ENCODE measurements around the gene KCNMB4. TPM values are rescaled to one million over a fixed set of nuclear protein-coding genes. Genes with fewer than 3 reads are reported as not detected.

Gene KCNMB4
- total and polyA plus RNA-seq, 4 donors = 0.46 to 1.3 (median 0.65) TPM

DNA sequence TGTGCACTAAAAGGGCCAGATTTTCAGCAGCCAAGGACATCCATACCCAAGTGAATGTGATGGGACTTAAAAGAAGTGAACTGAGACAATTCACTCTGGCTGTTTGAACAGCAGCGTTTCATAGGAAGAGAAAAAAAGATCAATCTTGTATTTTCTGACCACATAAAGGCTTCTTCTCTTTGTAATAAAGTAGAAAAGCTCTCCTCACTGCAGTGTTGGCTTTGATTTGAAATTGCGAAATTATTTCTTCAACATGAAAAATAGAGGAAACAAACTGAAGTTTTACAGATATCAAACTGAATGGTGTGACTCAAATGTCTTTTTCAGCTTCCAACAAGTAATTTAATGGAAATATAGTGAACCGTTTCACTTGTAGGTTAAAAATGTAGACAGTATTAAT is 11.3 kb upstream of the KCNMB4 start (continued):
- TF ChIP-seq FOXA1 (IDR thresholded peaks at IDR 0.05) (no peak), RAD21 (IDR thresholded peaks at IDR 0.05) (no peak), HNF4G (IDR thresholded peaks at IDR 0.05) (no peak), YY1 (IDR thresholded peaks at IDR 0.05) (no peak)
- TF ChIP-seq, protein P1, sequence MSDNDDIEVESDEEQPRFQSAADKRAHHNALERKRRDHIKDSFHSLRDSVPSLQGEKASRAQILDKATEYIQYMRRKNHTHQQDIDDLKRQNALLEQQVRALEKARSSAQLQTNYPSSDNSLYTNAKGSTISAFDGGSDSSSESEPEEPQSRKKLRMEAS (IDR thresholded peaks at IDR 0.05) = no peak

- no peak for DNase-seq (ENCODE audit: low spot score)
- H3K4me3 ChIP-seq (ENCODE audit: low read depth in 1 of 3, low read length in 3 of 3) = no peak overlapping the region
- 97% methylated on average over 4 of the region's 4 CpGs for WGBS
- TF ChIP-seq FOXA2 (IDR thresholded peaks at IDR 0.05) (no peak), EGR1 (IDR thresholded peaks at IDR 0.05; ENCODE audit: low read depth in 2 of 2) (no peak), TAF1 (conservative IDR thresholded peaks at IDR 0.05) (no peak), GABPA (IDR thresholded peaks at IDR 0.05 in 1 of 2, conservative IDR thresholded peaks at IDR 0.05 in 1 of 2) (no peak), ATF3 (IDR thresholded peaks at IDR 0.05) (no peak), RXRA (IDR thresholded peaks at IDR 0.05) (no peak), RAD21 (IDR thresholded peaks at IDR 0.05) (no peak), HNF4A (conservative IDR thresholded peaks at IDR 0.05) (no peak), HNF4G (IDR thresholded peaks at IDR 0.05) (no peak), SP1 (IDR thresholded peaks at IDR 0.05) (no peak), NR2F2 (IDR thresholded peaks at IDR 0.05) (no peak), JUND (IDR thresholded peaks at IDR 0.05) (no peak), YY1 (IDR thresholded peaks at IDR 0.05) (no peak), FOXA1 (IDR thresholded peaks at IDR 0.05) (no peak), REST (IDR thresholded peaks at IDR 0.05) (no peak)
- TF ChIP-seq, protein P2, sequence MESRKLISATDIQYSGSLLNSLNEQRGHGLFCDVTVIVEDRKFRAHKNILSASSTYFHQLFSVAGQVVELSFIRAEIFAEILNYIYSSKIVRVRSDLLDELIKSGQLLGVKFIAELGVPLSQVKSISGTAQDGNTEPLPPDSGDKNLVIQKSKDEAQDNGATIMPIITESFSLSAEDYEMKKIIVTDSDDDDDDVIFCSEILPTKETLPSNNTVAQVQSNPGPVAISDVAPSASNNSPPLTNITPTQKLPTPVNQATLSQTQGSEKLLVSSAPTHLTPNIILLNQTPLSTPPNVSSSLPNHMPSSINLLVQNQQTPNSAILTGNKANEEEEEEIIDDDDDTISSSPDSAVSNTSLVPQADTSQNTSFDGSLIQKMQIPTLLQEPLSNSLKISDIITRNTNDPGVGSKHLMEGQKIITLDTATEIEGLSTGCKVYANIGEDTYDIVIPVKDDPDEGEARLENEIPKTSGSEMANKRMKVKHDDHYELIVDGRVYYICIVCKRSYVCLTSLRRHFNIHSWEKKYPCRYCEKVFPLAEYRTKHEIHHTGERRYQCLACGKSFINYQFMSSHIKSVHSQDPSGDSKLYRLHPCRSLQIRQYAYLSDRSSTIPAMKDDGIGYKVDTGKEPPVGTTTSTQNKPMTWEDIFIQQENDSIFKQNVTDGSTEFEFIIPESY (IDR thresholded peaks at IDR 0.05) = no peak
- TF ChIP-seq, protein P1 (IDR thresholded peaks at IDR 0.05) = no peak
- TF ChIP-seq, protein P3, sequence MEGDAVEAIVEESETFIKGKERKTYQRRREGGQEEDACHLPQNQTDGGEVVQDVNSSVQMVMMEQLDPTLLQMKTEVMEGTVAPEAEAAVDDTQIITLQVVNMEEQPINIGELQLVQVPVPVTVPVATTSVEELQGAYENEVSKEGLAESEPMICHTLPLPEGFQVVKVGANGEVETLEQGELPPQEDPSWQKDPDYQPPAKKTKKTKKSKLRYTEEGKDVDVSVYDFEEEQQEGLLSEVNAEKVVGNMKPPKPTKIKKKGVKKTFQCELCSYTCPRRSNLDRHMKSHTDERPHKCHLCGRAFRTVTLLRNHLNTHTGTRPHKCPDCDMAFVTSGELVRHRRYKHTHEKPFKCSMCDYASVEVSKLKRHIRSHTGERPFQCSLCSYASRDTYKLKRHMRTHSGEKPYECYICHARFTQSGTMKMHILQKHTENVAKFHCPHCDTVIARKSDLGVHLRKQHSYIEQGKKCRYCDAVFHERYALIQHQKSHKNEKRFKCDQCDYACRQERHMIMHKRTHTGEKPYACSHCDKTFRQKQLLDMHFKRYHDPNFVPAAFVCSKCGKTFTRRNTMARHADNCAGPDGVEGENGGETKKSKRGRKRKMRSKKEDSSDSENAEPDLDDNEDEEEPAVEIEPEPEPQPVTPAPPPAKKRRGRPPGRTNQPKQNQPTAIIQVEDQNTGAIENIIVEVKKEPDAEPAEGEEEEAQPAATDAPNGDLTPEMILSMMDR (IDR thresholded peaks at IDR 0.05; ENCODE audit: low read depth, low read length, missing input control) = no peak
- no peak overlapping the region for H3K27ac ChIP-seq (ENCODE audit: low read depth in 1 of 2, low read length in 2 of 2)
- no peak overlapping the region for H3K9ac ChIP-seq (ENCODE audit: low read depth in 1 of 2, low read length in 2 of 2)
- no peaks in the 10 kb centered on the region for H3K9me3 ChIP-seq (ENCODE audit: control insufficient read depth in 4 of 4, low read length in 3 of 4)
- peaks cover 3 to 11% (median 8%) of the 10 kb centered on the region in 4 donors for H3K36me3 ChIP-seq (ENCODE audit: control insufficient read depth in 4 of 4, insufficient read depth in 3 of 4, low read depth in 1 of 4, low read length in 3 of 4)
- H3K27me3 ChIP-seq (ENCODE audit: control insufficient read depth in 4 of 4, insufficient read depth in 4 of 4, low read length in 3 of 4) = no peaks in the 10 kb centered on the region
- no peaks in the 10 kb centered on the region for H3K4me1 ChIP-seq (ENCODE audit: control insufficient read depth in 4 of 4, insufficient read depth in 4 of 4, low read length in 3 of 4)
Measured at GRCh38 chr12:70355972-70356371, 10.1 kb upstream of the KCNMB4 start.
